ENCODE results near the gene RPL10A.
A peak's percentile ranks its signal among the peaks of the same experiment; 100 is the strongest.

Gene RPL10A

DNA sequence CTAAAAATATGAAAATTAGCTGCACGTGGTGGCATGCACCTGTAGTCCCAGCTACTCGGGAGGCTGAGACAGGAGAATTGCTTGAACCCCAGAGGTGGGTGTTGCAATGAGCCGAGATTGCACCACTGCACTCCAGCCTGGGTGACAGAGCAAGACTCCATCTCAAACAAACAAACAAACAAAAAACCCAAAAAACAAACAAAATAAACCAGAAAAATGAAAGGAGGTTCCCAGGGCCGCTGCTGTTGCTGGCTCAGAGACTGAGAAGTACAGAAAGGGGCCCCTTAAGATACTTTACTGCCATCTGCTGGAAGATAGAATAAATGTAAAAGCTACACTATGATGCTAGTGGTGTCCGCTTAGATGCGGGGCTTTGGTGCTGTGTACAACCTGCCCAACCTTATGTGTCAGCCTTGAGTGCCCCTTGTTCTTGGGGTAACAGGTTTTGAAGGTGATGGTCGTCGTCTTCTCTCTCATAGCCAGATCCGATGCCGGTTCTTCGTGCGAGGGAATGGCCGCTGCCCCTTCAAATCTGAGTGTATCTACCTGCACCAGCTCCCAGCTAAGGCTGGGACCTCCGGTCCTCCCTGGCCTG lies 18.8 kb upstream of the RPL10A start:
- no peak overlapping the region for H3K27ac ChIP-seq (ENCODE audit: low read depth, low read length)
- TF ChIP-seq, protein P1, sequence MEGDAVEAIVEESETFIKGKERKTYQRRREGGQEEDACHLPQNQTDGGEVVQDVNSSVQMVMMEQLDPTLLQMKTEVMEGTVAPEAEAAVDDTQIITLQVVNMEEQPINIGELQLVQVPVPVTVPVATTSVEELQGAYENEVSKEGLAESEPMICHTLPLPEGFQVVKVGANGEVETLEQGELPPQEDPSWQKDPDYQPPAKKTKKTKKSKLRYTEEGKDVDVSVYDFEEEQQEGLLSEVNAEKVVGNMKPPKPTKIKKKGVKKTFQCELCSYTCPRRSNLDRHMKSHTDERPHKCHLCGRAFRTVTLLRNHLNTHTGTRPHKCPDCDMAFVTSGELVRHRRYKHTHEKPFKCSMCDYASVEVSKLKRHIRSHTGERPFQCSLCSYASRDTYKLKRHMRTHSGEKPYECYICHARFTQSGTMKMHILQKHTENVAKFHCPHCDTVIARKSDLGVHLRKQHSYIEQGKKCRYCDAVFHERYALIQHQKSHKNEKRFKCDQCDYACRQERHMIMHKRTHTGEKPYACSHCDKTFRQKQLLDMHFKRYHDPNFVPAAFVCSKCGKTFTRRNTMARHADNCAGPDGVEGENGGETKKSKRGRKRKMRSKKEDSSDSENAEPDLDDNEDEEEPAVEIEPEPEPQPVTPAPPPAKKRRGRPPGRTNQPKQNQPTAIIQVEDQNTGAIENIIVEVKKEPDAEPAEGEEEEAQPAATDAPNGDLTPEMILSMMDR (IDR thresholded peaks at IDR 0.05; ENCODE audit: low read depth, low read length, poor library complexity, severe bottlenecking): peak; percentile 67
- TF ChIP-seq EZH2phosphoT487 (IDR thresholded peaks at IDR 0.05; ENCODE audit: borderline replicate concordance, low read length): no peak
- peak overlapping the region; percentile 33; the same call in 1 of the 2 replicates for H3K4me2 ChIP-seq (ENCODE audit: low read length)

DNA sequence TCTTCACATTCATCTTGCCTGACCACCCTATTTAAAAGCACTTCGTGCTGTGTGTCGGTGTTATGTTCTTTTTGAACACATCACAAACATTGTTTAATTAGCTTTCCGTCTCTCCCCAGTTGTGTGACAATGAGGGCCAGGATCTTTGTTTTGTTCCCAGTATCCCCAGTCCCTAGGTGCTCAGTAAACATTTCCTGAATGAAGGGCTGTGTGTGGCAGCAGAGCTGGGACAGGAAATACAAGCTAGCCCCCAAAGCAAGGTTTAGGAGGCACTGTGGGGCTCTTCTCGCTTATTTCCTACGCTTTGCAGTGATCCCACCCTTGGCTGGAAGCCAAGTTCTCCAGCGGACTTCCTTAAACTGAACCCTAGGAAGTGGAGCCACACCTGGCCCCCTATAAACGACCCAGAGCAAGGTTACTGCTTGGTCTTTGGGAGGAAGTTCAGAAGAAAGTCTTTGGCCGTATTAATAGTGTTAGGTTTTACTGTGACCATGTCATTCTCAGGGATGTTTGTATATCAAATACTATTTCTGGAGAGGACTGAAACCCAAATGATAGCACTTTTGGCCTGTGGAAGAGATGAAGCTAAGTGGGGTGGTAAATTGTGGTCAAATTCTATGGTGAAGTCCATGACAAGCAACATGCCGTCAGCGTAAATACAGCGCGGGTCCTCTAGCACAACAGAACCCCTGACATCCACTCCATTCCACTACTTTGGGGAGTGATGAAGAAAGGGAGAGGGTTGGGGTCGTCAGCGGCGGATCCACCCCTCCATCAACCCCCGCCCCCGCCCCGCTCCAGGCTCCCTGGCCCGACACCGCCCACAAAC lies 16.6 kb upstream of the RPL10A start:
- peaks cover 12% of the 10 kb centered on the region for H3K27me3 ChIP-seq (ENCODE audit: control insufficient read depth, low read length)
- peaks cover 27% of the 10 kb centered on the region for H3K4me1 ChIP-seq (ENCODE audit: control insufficient read depth, low read length)
- H4K20me1 ChIP-seq (ENCODE audit: control insufficient read depth, insufficient read depth, low read depth, low read length): no peaks in the 10 kb centered on the region
- peak overlapping the region; percentile 81 for H3K4me2 ChIP-seq (ENCODE audit: low read length)
- peaks cover 12% of the 10 kb centered on the region; the same call in 1 of the 2 replicates for H3K36me3 ChIP-seq (ENCODE audit: control insufficient read depth, low read length)
- no peak for TF ChIP-seq EZH2phosphoT487 (IDR thresholded peaks at IDR 0.05; ENCODE audit: borderline replicate concordance, low read length)
- TF ChIP-seq, protein P1 (IDR thresholded peaks at IDR 0.05; ENCODE audit: low read depth, low read length, poor library complexity, severe bottlenecking): no peak
- no peak overlapping the region for H3K27ac ChIP-seq (ENCODE audit: low read depth, low read length)
- peak overlapping the region; percentile 74 for H3K4me3 ChIP-seq (ENCODE audit: low read length)
- 0 out of 2 replicates have a peak, but pooled peaks cover 2% of the 10 kb centered on the region for H3F3A ChIP-seq (ENCODE audit: control insufficient read depth, insufficient read depth)
- H3K79me2 ChIP-seq (ENCODE audit: control insufficient read depth, low read length): peaks cover 16% of the 10 kb centered on the region
- H3K9me2 ChIP-seq (replicated peaks; ENCODE audit: control insufficient read depth, low read length): no peaks in the 10 kb centered on the region
- H3K9me3 ChIP-seq (ENCODE audit: control insufficient read depth, insufficient read depth, low read length): no peaks in the 10 kb centered on the region

More for the DNA sequence above, 18.8 kb upstream of the RPL10A start:
- H3K4me3 ChIP-seq (ENCODE audit: low read length): no peak overlapping the region
- H4K20me1 ChIP-seq (ENCODE audit: control insufficient read depth, insufficient read depth, low read depth, low read length): no peaks in the 10 kb centered on the region
- H3K4me1 ChIP-seq (ENCODE audit: control insufficient read depth, low read length): peaks cover 27% of the 10 kb centered on the region
- H3K9me3 ChIP-seq (ENCODE audit: control insufficient read depth, insufficient read depth, low read length): no peaks in the 10 kb centered on the region
- H3K9me2 ChIP-seq (replicated peaks; ENCODE audit: control insufficient read depth, low read length): no peaks in the 10 kb centered on the region
- 0 out of 2 replicates have a peak, but pooled peaks cover 2% of the 10 kb centered on the region for H3K36me3 ChIP-seq (ENCODE audit: control insufficient read depth, low read length)
- H3K79me2 ChIP-seq (ENCODE audit: control insufficient read depth, low read length): peaks cover 14% of the 10 kb centered on the region
- peaks cover 12% of the 10 kb centered on the region for H3K27me3 ChIP-seq (ENCODE audit: control insufficient read depth, low read length)
- H3F3A ChIP-seq (ENCODE audit: control insufficient read depth, insufficient read depth): 0 out of 2 replicates have a peak, but pooled peaks cover 2% of the 10 kb centered on the region

DNA sequence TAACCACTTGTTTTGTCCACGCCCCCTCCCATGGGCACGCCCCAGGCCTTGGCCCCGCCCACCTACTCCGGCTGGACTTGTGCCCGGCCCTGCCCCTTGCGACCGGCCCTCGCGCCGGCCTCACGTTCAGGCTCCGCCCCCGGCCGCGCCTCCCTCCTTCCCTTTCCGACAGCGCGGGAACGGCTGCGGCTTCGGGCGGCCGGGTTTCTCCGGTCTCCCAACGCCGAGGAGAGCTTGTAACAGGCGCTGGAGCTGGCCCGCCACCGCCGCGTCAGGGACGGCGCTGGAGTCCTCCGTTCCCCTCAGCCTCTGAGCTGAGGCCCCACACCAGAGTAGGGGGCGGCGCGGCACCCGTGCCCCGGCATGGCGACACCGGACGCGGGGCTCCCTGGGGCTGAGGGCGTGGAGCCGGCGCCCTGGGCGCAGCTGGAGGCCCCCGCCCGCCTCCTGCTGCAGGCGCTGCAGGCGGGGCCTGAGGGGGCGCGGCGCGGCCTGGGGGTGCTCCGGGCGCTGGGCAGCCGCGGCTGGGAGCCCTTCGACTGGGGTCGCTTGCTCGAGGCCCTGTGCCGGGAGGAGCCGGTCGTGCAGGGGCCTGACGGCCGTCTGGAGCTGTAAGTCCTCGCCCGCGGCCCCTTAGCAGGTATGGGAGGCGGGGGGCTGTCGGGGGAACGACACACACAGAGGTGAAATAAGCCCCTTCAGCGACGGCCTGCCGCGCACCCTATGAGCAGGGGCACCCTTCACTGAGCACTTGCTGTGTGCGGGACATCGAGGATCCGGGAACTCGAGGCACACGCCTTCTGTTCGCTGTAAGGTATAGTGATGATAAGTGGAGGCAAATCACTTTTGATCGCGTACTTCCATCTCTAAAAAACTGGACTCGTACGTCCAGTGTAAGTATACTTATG lies 15.8 kb upstream of the RPL10A start, which contains the start of gene FANCE:
TSS of gene FANCE (plus strand) at position 156 of the 908 bp plus-strand sequence. CDS start at position 364, 208 bp downstream.
- no peak within 1 kb of the TSS for H3K27ac ChIP-seq (ENCODE audit: low read depth, low read length)
- H3K36me3 ChIP-seq (ENCODE audit: control insufficient read depth, low read length): peaks cover 14% of the 10 kb centered on the region
- H3F3A ChIP-seq (ENCODE audit: control insufficient read depth, insufficient read depth): 0 out of 2 replicates have a peak, but pooled peaks cover 2% of the 10 kb centered on the region
- no peaks in the 10 kb centered on the region for H3K9me3 ChIP-seq (ENCODE audit: control insufficient read depth, insufficient read depth, low read length)
- no peaks in the 10 kb centered on the region for H4K20me1 ChIP-seq (ENCODE audit: control insufficient read depth, insufficient read depth, low read depth, low read length)
- TF ChIP-seq EZH2phosphoT487 (IDR thresholded peaks at IDR 0.05; ENCODE audit: borderline replicate concordance, low read length): no peak
- TF ChIP-seq, protein P1 (IDR thresholded peaks at IDR 0.05; ENCODE audit: low read depth, low read length, poor library complexity, severe bottlenecking): no peak
- peaks cover 16% of the 10 kb centered on the region for H3K79me2 ChIP-seq (ENCODE audit: control insufficient read depth, low read length)
- H3K9me2 ChIP-seq (replicated peaks; ENCODE audit: control insufficient read depth, low read length): no peaks in the 10 kb centered on the region
- peak within 1 kb of the TSS; percentile 74 for H3K4me3 ChIP-seq (ENCODE audit: low read length)
- peaks cover 12% of the 10 kb centered on the region for H3K27me3 ChIP-seq (ENCODE audit: control insufficient read depth, low read length)
- H3K4me2 ChIP-seq (ENCODE audit: low read length): peak within 1 kb of the TSS; percentile 81
- peaks cover 27% of the 10 kb centered on the region for H3K4me1 ChIP-seq (ENCODE audit: control insufficient read depth, low read length)

Data from DOHH2 (cell line).